Islet precursor cell (in vitro differentiated cells): ENCODE measurements around the gene C1QB.
A peak's percentile ranks its signal among the peaks of the same experiment; 100 is the strongest.

Experiments used
- DNase-seq: peaks from one replicate; pipeline ENCODE4 v3.0.0-alpha.2; 2018

Gene C1QB, protein sequence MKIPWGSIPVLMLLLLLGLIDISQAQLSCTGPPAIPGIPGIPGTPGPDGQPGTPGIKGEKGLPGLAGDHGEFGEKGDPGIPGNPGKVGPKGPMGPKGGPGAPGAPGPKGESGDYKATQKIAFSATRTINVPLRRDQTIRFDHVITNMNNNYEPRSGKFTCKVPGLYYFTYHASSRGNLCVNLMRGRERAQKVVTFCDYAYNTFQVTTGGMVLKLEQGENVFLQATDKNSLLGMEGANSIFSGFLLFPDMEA

DNA sequence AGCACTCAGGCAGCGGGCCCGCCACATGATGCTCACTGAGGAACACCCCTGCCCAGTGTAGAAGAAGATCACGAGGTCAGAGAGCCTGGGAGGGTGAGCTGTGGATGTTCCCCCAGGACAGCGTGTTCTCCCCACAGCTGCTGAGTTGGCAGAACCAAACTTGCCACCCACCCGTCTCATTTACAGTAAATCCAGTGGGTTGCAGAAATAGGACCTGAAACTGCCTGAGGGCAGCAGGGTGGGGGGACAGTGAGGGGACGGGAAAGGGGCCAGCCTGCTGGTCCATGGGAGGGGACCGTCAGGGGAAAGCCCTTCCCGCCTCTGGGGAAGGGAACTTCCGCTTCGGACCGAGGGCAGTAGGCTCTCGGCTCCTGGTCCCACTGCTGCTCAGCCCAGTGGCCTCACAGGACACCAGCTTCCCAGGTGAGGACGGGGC is at the start of gene C1QB:
Gene C1QB, plus strand, starts transcription at position 356 of the 436 bp plus-strand sequence. CDS start 6,227 bp downstream, outside the sequence.
- no peak for DNase-seq

DNA sequence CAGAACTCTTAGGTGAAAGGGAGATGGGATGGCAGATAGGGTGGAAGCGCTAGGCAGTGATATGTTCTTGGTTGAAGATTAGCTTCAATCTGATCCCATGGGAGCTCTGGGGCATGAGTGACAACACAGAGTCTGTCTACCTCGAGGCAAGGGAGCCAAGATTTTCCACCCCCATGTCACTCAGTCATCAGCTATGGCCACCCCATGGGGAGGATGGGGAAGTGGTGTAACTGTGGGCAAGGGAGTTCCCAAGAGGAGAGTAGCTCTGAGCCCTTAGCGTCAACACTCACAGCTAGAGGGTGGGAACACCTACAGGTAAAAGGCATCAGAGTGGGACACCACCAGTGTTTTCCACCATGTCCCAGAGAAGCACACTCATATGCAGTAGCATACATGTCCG is 46.9 kb upstream of the C1QB start:
- no peak for DNase-seq

DNA sequence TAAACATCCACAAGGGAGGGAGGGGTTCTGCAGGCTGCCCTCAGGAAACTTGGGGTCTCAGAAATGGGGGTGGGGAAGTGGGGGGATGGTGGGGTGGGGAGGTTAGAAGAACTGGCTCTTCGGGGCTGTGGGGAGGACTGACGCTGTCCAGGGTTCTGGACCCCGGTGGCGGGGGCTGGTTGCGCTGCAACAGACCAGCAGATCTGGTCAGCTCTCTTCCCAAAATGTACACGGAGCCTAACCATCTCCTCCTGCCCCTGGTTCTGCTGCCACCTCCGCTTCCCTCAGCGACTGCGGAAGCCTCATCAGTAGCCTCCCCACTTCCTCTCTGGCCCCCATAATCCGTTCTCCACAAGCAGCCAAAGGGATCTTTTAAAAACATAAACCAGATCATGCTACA is 45.9 kb upstream of the C1QB start:
- DNase-seq, result no peak

DNA sequence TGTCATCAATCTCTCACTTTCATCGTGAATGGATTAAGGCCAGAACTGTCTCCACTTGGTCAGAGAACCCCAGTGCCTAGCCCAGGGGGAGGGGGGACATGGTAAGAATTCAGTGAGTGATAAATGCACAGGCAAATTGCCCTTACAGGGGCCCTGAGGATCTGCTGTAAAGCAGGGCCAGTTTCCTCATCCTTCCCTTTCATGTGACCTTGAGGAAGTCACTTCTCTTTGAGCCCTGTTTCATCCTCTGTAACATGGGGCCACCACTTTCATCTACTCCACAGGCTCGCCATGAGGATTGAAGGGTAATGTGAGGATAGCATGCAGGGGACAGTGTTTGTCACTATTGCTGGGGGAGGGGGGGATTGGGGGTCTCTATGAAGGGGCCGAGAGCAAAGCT is 44.7 kb upstream of the C1QB start:
- no peak for DNase-seq

DNA sequence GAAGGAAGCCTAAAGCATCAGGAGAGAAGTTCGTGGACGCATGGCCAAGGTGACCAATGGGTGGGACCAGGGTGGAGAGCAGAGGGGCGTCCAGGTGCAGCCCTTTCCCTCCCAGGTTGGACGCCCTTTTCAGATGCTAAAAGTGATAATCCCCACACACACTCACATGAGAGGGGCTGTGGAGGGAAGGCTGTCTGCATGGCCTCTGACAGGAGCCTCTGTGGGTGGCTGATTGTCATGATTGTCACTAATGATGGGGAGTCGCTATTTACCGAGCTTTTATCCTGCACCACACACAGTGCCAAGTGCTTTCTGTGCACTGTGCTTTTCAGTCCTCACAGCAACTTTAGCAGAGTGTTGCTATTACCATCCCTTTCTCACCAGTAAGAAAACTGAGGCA is 43.7 kb upstream of the C1QB start:
- DNase-seq, result no peak

DNA sequence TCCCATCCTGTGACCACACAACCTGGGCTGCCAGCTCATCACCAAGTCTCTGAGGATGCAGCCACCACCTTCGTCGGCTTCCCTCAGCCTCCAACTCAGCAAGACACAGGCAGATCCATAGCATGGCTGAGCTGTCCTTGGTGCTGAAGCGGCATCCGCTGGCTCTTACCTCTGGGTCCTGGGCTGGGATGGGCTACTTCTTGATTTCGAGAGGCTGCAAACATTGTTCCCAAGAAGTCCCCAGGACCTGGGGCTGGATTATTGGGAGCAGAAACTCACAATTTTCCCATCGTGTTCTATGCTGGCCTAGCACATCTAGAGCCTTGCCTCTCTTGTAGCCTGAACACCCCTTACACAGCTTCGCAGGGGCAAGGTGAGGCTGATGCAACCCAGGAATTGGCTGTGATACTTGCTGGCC is 41.5 kb upstream of the C1QB start:
- peak; percentile 90 for DNase-seq

DNA sequence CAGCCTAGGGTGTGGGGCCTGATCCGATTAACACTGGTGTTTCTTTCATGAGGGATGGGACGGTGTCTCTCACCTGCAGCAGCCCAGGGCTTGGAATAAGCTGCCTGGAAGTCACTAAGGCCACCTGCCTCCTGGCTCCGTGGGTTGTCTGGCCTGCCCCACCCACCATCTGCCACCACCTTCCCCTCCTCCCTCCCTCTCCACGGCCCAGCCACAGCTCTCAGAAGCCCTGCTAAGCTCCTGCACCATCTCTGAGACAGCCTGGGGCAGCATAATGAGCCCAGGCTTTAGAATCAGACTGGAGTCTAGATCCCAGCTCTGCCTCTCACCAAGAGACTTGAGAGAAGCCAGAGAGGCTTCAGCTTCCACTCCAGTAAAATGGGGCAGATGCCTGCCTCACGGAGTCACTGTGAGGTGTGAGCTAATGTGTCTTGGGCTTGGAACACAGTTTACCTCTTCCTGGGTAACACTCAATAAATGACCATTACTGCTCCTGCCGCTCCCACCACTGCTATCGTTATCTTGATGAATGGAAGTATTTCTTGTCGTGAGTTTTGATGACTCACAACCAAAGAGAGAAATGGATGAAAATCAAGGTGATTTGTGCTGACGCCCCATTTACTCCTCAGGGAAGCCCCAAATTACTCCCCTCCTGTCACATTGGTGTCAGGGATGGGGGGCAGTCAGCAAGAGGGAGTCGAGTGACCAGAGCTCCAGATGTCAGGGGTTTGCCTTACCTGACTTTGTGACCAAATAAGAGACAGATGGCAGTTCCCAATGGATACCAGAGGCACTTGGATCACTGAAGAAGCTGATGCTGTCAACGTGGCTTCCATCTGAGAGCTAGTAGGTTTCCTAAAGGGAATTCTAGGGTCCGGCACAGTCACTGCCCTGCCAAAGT is 40.1 kb upstream of the C1QB start:
- DNase-seq, result no peak

DNA sequence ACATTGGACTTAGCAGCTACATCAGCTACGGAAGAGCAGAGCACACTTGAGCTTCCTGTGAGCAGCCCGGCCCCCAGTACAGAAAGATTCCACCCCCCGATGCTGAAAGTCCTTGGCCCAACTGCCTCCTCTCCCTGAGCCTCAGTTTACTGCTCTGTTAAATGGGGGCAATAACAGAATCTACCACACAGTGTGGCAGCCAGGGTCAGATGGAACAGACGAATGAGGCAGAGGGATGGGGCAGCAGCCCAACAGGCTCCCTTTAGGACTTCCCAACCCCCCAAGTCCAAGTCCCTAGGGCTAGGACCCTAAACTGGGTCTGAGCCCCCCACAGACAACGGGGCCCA is 39.5 kb upstream of the C1QB start:
- DNase-seq, result no peak

DNA sequence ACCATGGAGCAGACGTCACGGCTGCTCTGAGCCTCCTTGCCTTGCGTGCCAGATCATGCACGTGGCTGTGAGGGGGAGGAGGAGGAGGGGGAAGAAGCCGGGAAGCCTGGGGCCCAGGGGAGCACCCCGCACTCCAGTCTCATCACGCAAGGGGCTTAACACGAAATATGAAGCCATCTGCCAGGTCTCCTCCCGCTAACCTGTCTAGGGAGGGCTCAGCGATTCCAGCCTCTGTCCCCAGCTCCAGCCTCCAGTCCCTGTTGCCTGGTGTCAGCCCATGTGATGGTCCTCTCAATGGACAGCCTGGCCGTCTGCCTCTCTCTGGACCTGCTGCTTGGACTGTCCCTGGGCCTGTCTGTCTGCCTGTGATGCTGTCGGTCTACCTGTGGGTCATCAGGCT is 39.1 kb upstream of the C1QB start:
- DNase-seq, result no peak

DNA sequence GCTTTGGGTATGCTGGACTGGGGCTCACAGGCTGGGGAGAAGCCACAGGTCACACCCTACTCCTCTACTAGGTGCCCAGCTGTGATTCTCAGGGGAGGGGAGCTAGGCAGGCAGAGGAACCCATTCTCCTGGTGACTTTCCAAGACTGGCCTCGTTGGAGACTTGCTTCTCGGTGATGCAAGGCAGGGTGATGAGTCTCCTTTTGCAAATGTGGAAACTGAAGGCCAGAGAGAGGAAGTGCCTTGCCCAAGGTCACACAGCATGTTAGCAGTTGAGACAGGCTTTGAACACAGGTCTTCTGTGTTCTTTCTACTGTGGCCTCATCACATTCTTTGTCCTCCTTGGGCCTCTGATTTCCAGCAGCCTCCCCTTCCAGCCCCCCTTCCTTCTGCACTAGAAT is 37.1 kb upstream of the C1QB start:
- DNase-seq, result no peak

DNA sequence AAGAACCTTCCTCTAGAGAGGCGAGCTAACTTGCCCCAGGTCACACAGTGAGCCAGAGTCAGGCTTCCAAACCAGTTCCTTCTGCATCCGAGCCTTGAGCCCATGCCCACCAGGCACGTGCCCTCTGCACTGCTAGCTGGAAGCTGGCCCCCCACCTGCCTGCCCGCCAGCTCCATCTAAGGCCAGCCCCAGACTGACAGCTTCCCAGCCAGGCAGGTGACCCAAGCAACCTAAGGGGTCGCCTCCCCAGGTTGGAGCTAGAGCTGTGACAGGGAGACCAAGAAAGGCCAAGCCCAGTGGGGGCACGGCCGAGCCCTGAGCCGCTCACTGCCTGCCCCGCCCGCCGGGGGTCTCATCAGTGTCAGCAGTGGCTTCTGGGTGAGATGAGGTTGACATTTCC is 36.5 kb upstream of the C1QB start:
- no peak for DNase-seq

DNA sequence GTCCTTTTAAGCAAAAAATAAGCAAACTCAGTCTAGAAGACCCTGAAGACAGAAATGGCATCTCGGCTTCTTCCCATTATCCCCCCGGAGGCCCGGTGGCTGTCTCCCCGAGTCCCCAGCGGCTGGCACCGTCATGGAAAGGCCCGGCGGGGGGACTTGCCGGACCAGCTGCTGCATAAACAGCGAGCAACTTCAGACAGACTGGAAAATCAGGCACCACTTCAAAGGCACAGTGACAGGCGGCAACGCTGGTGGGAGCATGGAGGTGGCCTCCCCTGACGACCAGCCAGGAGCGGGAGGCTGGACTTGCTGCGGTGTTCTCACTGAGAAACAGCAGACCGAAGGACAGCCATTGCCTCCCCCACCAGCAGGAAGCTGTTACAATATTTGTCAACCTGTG is 35.0 kb upstream of the C1QB start:
- no peak for DNase-seq

DNA sequence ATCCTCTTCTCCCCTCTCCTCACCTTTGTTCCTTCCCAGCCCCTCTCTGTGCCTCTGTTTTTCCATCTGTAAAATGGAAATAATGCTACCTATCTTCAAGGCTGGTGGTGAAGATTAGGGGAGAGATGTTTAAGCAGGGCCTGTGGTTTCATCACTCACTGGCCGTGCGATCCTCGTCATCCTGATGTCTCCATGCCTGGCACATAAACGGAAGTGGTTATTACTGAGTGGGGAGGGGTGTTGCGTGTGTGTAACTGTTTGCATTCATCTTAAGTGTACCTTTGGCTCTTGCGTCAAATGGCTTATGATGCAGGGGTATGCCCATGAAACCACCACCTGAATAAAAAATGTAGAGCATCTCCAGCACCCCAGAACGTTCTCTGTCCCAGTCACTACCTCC is 33.8 kb upstream of the C1QB start:
- no peak for DNase-seq

DNA sequence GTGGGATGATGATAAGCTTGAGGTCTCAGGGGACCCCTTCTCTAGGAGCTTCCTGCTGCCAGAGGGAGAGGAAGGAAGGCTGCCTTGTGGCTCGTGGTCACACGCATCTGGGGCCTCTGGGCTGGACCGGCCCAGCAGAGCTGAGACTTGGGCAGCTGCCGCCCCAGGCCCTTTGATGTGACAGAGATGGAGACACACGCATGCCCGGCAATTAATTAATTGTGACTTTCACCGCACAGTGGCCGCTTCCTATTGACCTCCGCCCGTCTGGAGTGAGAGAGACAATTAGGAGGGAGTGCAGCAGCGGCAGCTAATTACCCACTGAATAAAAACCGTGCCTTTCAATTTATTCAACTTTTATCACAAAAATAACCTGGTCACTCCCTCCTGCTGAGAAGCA is 33.2 kb upstream of the C1QB start:
- DNase-seq, result no peak

DNA sequence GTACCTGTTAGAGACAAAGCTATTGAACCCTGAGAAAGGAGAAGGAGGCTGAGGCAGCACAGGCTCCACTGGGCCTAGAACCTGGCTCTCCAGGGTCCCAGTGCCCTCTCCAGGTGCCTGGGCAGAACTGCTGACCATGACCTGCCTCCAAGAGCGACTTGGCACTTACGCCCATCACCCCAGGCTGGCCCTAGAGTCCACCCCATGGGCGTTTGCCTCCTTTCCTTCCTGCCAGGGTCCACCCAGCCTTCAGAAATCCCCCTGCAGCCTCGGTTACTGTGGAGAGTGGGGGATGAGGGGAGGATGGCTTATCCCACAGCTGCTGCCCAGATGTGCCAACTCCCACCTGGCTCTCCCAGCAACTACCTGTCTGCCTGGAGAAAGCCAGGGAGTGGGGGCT is 31.3 kb upstream of the C1QB start:
- DNase-seq, result no peak

DNA sequence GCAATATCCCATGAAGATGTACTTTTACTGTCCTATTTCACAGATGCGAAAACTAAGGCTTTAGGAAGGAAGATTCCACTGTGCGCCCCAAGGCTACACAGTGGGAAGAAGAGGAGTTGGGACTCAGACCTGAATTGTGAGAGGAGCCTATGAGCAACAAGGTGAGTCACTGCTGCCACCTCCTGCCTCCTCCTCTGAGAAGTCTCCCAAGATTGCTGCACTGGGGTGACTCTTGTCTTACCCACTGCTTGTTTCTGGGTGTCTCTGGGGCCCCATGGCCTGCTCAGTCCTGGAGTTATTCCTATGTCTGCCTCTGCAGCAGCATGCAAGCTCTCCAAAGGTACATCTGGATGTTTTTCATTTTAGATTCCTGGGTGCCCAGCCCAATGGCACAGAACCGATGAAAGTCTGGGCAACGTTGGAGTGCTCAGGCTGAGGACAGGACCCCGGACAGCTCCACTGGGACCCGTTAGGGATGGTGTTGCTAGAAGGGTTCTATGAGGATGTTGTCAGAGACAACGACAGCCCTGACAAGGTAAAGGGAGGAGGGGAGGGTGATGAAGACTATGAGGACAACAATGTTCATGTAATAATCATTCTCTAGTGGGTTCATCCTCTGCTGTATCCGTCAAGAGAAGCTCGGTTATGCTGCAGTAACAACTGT is 27.6 kb upstream of the C1QB start:
- DNase-seq, result peak; percentile 77

DNA sequence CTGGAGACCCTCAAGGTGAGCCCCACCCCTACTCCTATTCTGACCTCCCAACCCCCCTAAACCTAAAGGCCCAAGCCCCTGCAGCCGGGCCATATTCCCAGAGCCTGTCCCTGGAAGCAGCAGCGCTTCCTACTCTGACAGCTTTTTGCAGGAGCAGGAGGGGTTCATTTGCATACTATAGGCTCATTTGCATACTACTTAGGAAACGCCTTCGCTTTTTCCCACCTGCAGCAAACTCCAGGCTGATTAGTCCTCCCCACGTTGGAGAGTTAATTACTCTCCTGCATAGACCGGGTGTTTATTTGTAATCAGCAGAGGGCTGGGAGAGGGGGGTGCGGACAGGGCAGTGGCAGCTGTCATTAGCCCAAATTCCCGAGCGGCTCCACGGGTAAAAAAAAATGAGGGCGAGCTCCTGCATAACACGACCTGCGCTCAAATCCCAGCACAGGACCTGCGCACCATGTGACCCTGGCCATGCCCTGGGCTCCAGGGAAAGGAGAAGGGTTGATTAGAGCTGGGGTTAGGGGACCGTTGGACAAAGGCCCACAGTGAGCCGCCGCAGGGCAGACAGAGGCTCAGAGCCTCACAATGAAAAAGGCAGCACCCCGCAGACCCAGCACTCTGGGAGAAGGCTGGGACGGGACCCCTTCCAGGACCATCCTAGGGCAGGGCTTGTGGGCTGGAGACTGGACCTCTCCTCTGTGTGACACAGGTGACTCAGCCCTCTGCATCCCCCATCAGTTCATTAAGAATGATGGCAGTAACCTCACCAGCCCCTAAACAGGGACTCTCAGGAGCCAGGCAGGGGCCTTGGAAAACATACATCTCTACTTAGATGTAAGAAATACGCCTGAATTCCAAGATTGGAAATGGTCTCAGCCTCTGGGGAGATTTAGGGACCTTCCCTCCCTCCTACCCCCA is 26.5 kb upstream of the C1QB start:
- no peak for DNase-seq

DNA sequence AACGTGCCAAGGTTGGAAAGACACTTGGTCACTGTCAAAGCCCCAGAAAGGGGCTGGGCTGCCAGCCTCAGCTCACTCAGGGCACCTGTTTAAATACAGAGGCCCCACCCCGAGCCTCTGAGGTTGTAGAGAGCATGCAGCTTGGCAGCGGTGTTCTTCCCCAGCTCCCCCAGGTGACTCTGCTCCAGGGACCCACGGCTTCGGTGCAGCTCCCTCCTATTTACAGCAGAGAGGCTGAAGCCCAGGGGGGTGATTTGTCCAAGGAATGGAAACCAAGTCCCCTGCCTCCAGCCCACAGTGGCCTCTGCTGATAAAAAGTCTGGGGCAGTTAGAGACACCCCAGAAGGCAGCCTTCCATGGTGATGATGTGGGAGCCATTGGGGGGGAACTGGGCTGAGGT is 25.7 kb upstream of the C1QB start:
- DNase-seq, result no peak

DNA sequence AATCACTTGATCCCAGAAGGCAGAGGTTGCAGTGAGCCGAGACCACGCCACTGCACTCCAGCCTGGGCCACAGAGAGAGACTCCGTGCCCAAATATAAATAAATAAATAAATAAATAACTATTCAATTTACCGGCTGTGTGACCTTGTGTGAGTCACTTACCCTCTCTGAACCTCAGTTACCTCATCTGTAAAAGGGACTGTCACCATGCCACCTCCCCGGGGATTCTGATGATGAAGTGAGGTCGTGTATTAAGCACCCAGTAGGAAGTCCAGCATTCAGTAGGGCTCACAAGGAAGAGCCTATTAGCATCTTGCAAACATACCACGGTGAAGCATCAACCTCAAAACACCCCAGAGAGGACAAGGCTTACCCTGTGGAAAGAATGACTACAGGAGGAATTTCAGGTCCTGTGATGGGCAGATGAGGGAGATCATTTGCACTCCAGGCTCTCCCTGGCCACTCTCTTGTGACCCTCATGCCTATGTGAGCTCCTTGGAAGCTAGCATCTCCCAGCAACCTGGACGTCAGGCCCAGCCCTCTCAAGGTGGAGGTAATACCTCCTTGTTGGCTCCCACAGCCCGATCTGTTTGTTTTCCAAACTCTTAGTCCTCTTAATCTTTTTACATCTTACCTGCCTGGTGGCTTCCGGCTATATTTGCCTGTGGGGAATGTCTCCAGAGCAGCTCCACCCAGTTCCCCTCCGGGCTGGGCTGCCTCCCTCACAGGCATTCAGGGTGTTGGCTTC is 24.2 kb upstream of the C1QB start:
- DNase-seq, result no peak

DNA sequence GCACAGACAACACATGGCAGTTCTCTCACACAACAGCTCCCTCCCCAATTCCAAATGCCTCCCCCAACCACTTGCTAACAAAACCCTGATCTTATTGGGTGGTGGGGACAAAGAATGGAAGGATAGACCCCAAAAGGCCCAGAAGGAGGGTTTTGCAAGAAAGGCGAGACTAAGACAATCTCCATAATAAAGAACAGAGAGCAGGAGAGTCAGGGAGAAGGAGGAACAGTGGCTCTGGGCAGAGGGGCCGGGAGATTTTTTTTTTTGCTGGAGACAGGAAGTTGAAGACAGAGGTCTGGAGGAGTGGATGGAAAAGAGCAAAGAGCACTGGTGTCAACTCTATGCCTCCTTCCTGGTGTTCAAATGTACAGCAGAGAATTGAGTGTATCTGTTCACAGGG is 23.1 kb upstream of the C1QB start:
- DNase-seq, result no peak

DNA sequence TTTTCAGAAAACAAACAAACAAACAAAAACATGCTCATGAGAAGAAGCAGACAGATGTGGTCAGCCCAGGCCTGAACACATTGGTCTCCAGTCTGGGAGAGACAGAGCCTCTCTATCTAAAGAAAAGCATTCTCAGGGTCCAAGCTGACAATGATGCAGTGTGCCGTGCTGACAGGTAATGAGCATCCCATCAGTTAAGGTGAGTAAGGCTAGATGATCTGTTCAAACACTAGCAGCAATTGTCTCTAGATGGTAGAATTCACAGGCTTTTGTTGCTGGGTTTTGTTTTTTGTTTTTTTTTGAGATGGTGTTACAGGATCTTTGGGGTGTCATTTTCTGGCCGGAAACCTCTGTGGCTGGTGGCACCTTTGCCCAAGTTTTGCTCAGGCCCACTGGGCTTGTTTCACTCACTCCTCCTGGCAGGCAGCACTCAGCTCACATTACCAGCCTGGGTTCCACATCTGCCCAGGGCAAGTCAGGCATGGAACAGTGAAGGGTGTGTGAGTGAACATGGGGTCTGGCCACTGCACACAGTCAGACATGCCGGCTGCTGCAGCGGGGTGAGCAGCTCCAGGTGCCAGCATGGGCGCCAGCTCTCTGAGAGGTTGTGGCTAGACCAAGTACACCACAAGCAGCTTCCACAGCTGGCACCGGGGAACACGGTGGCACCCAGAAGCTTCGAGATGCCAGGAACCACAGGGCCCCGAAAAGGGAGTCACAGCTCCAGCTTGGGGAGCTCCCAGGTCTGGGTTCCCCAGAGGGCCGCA is 19.2 kb upstream of the C1QB start:
- DNase-seq, result no peak
